DND-41 (cell line): ENCODE measurements around the gene NUTF2.

ENCODE experiments used
- EZH2 ChIP-seq: IDR thresholded peaks from 3 replicates; pipeline ENCODE4 v1.6.1; 2012; ENCODE audit warnings: borderline replicate concordance, low read depth, mild to moderate bottlenecking, moderate library complexity, low read length, inconsistent platforms; ENCODE audit not compliant: severe bottlenecking
- TF ChIP-seq, protein P1 (sequence below): IDR thresholded peaks from 2 replicates; pipeline ENCODE4 v1.5.1; 2012; ENCODE audit warnings: borderline replicate concordance, low read length, moderate library complexity, mild to moderate bottlenecking; ENCODE audit not compliant: poor library complexity, severe bottlenecking; ENCODE audit errors: extremely low read depth

DNA sequence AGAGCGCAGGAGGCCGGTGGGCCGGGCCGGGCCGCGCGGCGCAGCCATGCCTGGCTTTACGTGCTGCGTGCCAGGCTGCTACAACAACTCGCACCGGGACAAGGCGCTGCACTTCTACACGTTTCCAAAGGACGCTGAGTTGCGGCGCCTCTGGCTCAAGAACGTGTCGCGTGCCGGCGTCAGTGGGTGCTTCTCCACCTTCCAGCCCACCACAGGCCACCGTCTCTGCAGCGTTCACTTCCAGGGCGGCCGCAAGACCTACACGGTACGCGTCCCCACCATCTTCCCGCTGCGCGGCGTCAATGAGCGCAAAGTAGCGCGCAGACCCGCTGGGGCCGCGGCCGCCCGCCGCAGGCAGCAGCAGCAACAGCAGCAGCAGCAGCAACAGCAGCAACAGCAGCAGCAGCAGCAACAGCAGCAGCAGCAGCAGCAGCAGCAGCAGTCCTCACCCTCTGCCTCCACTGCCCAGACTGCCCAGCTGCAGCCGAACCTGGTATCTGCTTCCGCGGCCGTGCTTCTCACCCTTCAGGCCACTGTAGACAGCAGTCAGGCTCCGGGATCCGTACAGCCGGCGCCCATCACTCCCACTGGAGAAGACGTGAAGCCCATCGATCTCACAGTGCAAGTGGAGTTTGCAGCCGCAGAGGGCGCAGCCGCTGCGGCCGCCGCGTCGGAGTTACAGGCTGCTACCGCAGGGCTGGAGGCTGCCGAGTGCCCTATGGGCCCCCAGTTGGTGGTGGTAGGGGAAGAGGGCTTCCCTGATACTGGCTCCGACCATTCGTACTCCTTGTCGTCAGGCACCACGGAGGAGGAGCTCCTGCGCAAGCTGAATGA, 4.0 kb upstream of the NUTF2 start:
- TF ChIP-seq, protein P1, sequence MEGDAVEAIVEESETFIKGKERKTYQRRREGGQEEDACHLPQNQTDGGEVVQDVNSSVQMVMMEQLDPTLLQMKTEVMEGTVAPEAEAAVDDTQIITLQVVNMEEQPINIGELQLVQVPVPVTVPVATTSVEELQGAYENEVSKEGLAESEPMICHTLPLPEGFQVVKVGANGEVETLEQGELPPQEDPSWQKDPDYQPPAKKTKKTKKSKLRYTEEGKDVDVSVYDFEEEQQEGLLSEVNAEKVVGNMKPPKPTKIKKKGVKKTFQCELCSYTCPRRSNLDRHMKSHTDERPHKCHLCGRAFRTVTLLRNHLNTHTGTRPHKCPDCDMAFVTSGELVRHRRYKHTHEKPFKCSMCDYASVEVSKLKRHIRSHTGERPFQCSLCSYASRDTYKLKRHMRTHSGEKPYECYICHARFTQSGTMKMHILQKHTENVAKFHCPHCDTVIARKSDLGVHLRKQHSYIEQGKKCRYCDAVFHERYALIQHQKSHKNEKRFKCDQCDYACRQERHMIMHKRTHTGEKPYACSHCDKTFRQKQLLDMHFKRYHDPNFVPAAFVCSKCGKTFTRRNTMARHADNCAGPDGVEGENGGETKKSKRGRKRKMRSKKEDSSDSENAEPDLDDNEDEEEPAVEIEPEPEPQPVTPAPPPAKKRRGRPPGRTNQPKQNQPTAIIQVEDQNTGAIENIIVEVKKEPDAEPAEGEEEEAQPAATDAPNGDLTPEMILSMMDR, result peak; percentile 54
- TF ChIP-seq EZH2, result no peak
